ENCODE data around the gene EML4. TPM values are rescaled to one million over a fixed set of nuclear protein-coding genes. Genes with fewer than 3 reads are reported as not detected.
A peak's percentile ranks its signal among the peaks of the same experiment; 100 is the strongest.

EML4 gene
- polyA plus RNA-seq, 1 of the 3 experiments (the other 2 are of a cell fraction): 35.0 TPM

DNA sequence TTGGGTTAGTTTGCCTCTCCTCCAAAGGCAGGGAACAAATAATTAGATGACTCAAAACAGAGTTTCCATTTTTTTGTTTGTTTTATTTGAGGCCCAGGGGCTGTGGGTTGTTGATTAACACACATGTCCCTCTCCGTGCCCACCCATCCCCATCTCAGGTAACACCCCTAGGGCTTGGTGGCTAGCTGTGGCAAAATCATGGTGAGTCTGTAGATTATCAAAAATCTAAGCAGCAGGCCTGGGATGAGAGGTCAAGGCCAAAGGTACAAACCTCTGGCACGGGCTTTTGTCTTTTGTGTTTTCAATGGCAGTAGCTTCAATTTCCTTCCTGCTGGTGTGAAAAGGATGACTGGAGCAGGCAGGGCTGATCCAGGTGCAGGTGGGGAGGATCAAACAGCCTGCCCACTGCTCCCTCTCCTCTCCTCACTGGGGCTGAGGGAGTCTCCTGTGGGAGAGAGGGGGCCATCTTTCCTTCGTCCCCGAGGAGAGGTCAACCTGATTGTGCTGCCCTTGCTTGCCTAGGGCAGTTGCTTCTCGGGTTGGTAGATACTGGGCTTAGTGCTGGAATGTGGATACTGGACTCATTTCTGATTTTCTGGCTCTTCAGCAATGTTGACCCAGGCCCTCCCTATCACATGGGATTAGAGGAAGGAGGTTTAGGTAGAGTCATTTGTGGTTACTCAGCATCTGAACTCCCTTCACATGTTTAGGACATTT lies 31.9 kb upstream of the EML4 start:
- Histone ChIP-seq H3K9me2 (no peaks in the 10 kb centered on the region), H3F3A (replicated peaks; ENCODE audit: insufficient read depth) (peaks cover 51% of the 10 kb centered on the region), H3K4me3 (ENCODE audit: low read depth in 2 of 2, low read length in 1 of 2) (no peak overlapping the region), H4K20me1 (ENCODE audit: insufficient read depth) (no peaks in the 10 kb centered on the region), H2AFZ (ENCODE audit: low read depth) (no peak overlapping the region), H3K4me1 (ENCODE audit: control insufficient read depth in 1 of 2, insufficient read depth in 2 of 2, low read depth in 1 of 2, low read length in 1 of 2) (peaks cover 56 to 62% of the 10 kb centered on the region in 2 experiments), H3K36me3 (replicated peaks in 1 of 2; ENCODE audit: control insufficient read depth in 1 of 2, insufficient read depth in 2 of 2, low read length in 1 of 2) (no peaks in the 10 kb centered on the region), H3K9me3 (no peaks in the 10 kb centered on the region), H3K4me2 (no peak overlapping the region), H3K79me2 (ENCODE audit: insufficient read depth) (no peaks in the 10 kb centered on the region), H3K27me3 (ENCODE audit: insufficient read depth) (no peaks in the 10 kb centered on the region), H3K9ac (no peak overlapping the region), H3K27ac (ENCODE audit: low read depth in 2 of 2, low read length in 1 of 2) (peak overlapping the region in 1 of 2 experiments; percentile 77; a peak in 2 of 4 replicates)
- WGBS (ENCODE audit: low lambda C conversion rate): 81% methylated on average over 5 of the region's 5 CpGs
- CTCF ChIA-PET: interaction anchor here (0.8 to 1.5 kb wide), 3 partner anchors 43 to 673 kb away, joined by 3 read pairs; no protein-coding TSS in a partner anchor
- no peak for DNase-seq
- POLR2A ChIA-PET: interaction anchor here (0.7 kb wide), 1 partner anchor 58 kb away, joined by 4 read pairs; no protein-coding TSS in a partner anchor
- TF ChIP-seq TCF12 (IDR thresholded peaks at IDR 0.05): no peak
- no peak for TF ChIP-seq MAX (IDR thresholded peaks at IDR 0.05; ENCODE audit: low read depth)
- no peak for TF ChIP-seq YY1 (IDR thresholded peaks at IDR 0.05; ENCODE audit: low read depth)
- no peak for TF ChIP-seq TEAD4 (IDR thresholded peaks at IDR 0.05; ENCODE audit: borderline replicate concordance, insufficient read depth)

GRCh38 chr2:42138163-42139015 lies 30.8 kb upstream of the EML4 start:
- no peaks in the 10 kb centered on the region for H3K36me3 ChIP-seq (replicated peaks in 1 of 2; ENCODE audit: control insufficient read depth in 1 of 2, insufficient read depth in 2 of 2, low read length in 1 of 2)
- 64% methylated on average over 5 of the region's 5 CpGs for WGBS (ENCODE audit: low lambda C conversion rate)
- peaks cover 57 to 61% of the 10 kb centered on the region in 2 experiments for H3K4me1 ChIP-seq (ENCODE audit: control insufficient read depth in 1 of 2, insufficient read depth in 2 of 2, low read depth in 1 of 2, low read length in 1 of 2)
- ChIA-PET CTCF (interaction anchor here (0.6 to 1.2 kb wide), 4 partner anchors 17 to 190 kb away, joined by 3 to 6 read pairs (median 4); no protein-coding TSS in a partner anchor), POLR2A (no interaction called here)
- H3K9me2 ChIP-seq: no peaks in the 10 kb centered on the region
- no peak for DNase-seq
- no peaks in the 10 kb centered on the region for H3K79me2 ChIP-seq (ENCODE audit: insufficient read depth)
- H3K4me3 ChIP-seq (ENCODE audit: low read depth in 2 of 2, low read length in 1 of 2): no peak overlapping the region
- no peaks in the 10 kb centered on the region for H4K20me1 ChIP-seq (ENCODE audit: insufficient read depth)
- no peak overlapping the region for H2AFZ ChIP-seq (ENCODE audit: low read depth)
- peaks cover 54% of the 10 kb centered on the region for H3F3A ChIP-seq (replicated peaks; ENCODE audit: insufficient read depth)
- H3K27ac ChIP-seq (ENCODE audit: low read depth in 2 of 2, low read length in 1 of 2): peak overlapping the region; percentile 57 to 70
- no peaks in the 10 kb centered on the region for H3K27me3 ChIP-seq (ENCODE audit: insufficient read depth)
- no peaks in the 10 kb centered on the region for H3K9me3 ChIP-seq
- H3K4me2 ChIP-seq: 0 out of 2 replicates have a peak overlapping the region, but pooled peaks have one; percentile 8
- H3K9ac ChIP-seq: no peak overlapping the region
- TF ChIP-seq FOXM1 (IDR thresholded peaks at IDR 0.05; ENCODE audit: low read depth) (peak; percentile 71; the same call in 1 of the 2 replicates), CTCF (IDR thresholded peaks at IDR 0.05) (no peak), MAX (IDR thresholded peaks at IDR 0.05; ENCODE audit: low read depth) (peak; percentile 85), RFX5 (IDR thresholded peaks at IDR 0.05; ENCODE audit: low read length) (no peak), SMC3 (IDR thresholded peaks at IDR 0.05; ENCODE audit: low read depth, low read length) (no peak), RAD21 (IDR thresholded peaks at IDR 0.05; ENCODE audit: low read length) (no peak), NRF1 (IDR thresholded peaks at IDR 0.05; ENCODE audit: low read depth, low read length) (no peak), RCOR1 (IDR thresholded peaks at IDR 0.05; ENCODE audit: low read length) (no peak), GATA2 (CRISPR knock-in tag; IDR thresholded peaks at IDR 0.05) (no peak), ELF1 (IDR thresholded peaks at IDR 0.05) (no peak), CHD2 (IDR thresholded peaks at IDR 0.05; ENCODE audit: low read length, partially characterized antibody) (no peak), ZBTB33 (IDR thresholded peaks at IDR 0.05; ENCODE audit: borderline replicate concordance, low read depth) (no peak), MXI1 (IDR thresholded peaks at IDR 0.05; ENCODE audit: low read depth, low read length) (no peak), FOSL2 (IDR thresholded peaks at IDR 0.05; ENCODE audit: borderline replicate concordance, low read depth) (peak; percentile 50; the same call in 1 of the 2 replicates), TCF12 (IDR thresholded peaks at IDR 0.05) (peak; percentile 95), MEF2A (IDR thresholded peaks at IDR 0.05; ENCODE audit: borderline replicate concordance, low read depth) (peak; percentile 31; the same call in 1 of the 2 replicates)

Data from SK-N-SH (cell line).